HepG2 (cell line): ENCODE data around the gene SPRED2. TPM values are rescaled to one million over a fixed set of nuclear protein-coding genes. Genes with fewer than 3 reads are reported as not detected.
A peak's percentile ranks its signal among the peaks of the same experiment; 100 is the strongest.

ENCODE experiments used
- AHR ChIP-seq: IDR thresholded peaks from 2 replicates; pipeline ENCODE4 v1.6.1; 2018; ENCODE audit warnings: missing genetic modification reagents, missing compliant biosample characterization
- BRF2 ChIP-seq: sonication (generic); formaldehyde crosslinking; IDR thresholded peaks from 2 replicates; pipeline ENCODE4 v1.8.1; 2022; ENCODE audit warnings: mild to moderate bottlenecking, missing genetic modification reagents
- GLI4 ChIP-seq: sonication (generic); formaldehyde crosslinking; IDR thresholded peaks from 2 replicates; pipeline ENCODE4 v1.5.1; 2020; ENCODE audit warnings: missing genetic modification reagents, mild to moderate bottlenecking, moderate library complexity, borderline replicate concordance
- HNF4A ChIP-seq: sonication (generic); formaldehyde crosslinking; IDR thresholded peaks from 2 replicates; pipeline ENCODE4 v1.4.0; 2020; ENCODE audit warnings: missing genetic modification reagents
- JUN ChIP-seq: sonication (generic); formaldehyde crosslinking; IDR thresholded peaks from 2 replicates; pipeline ENCODE4 v1.4.0; 2020; ENCODE audit warnings: mild to moderate bottlenecking, missing genetic modification reagents
- KDM4B ChIP-seq: sonication (generic); formaldehyde crosslinking; IDR thresholded peaks from 2 replicates; pipeline ENCODE4 v1.4.0; 2020; ENCODE audit warnings: missing genetic modification reagents
- MLXIP ChIP-seq: sonication (generic); formaldehyde crosslinking; IDR thresholded peaks from 2 replicates; pipeline ENCODE4 v1.9.0; 2021; ENCODE audit warnings: missing genetic modification reagents, borderline replicate concordance
- NCOA2 ChIP-seq: sonication (generic); formaldehyde crosslinking; IDR thresholded peaks from 2 replicates; pipeline ENCODE4 v1.8.0; 2022; ENCODE audit warnings: inconsistent platforms
- NFKBIZ ChIP-seq: IDR thresholded peaks from 2 replicates; pipeline ENCODE4 v1.6.1; 2018; ENCODE audit warnings: missing genetic modification reagents, missing compliant biosample characterization
- NR3C1 ChIP-seq: sonication (generic); formaldehyde crosslinking; IDR thresholded peaks from 2 replicates; pipeline ENCODE4 v1.4.0; 2020; ENCODE audit warnings: missing genetic modification reagents
- RFX5 ChIP-seq: IDR thresholded peaks from 2 replicates; pipeline ENCODE4 v1.6.1; 2011; ENCODE audit warnings: low read depth, low read length, improper control_type of control experiment
- SP4 ChIP-seq: sonication (generic); formaldehyde crosslinking; IDR thresholded peaks from 2 replicates; pipeline ENCODE4 v1.8.1; 2023; ENCODE audit warnings: mild to moderate bottlenecking, missing genetic modification reagents
- ZNF234 ChIP-seq: sonication (generic); formaldehyde crosslinking; conservative IDR thresholded peaks from 2 replicates; pipeline ENCODE4 v1.5.1; 2020; ENCODE audit warnings: mild to moderate bottlenecking, missing genetic modification reagents
- ZNF501 ChIP-seq: sonication (generic); formaldehyde crosslinking; IDR thresholded peaks from 2 replicates; pipeline ENCODE4 v1.5.1; 2020; ENCODE audit warnings: mild to moderate bottlenecking, moderate library complexity, missing genetic modification reagents
- ZNF850 ChIP-seq: sonication (generic); formaldehyde crosslinking; conservative IDR thresholded peaks from 2 replicates; pipeline ENCODE4 v1.9.0; 2021; ENCODE audit warnings: mild to moderate bottlenecking, missing genetic modification reagents
- polyA plus RNA-seq, 8 experiments: library from polyadenylated mRNA; depleted of rRNA in 3 of 8; stranded (reverse) in 7 of 8; unstranded in 1 of 8; fragments of >200 nt; fragmentation: Illumina TruSeq in 4 of 8; extraction: Trizol in 4 of 8; gene quantifications; 2 replicates each; pipeline versions ENCODE4 v1.2.1 to v1.2.3, GENCODE V29; 2011 to 2016; ENCODE audit warnings: low read depth in 4 of 8, missing spikeins in 1 of 8, mixed read lengths in 1 of 8; ENCODE audit not compliant: insufficient read depth in 1 of 8
- total RNA-seq, 5 experiments: library from RNA; depleted of rRNA; stranded (reverse); fragments of >200 nt; fragmentation: Illumina TruSeq; extraction: Trizol; gene quantifications; 2 replicates each; pipeline ENCODE4 v1.2.3, GENCODE V29; 2016; ENCODE audit warnings: low read depth in 1 of 5
- TF ChIP-seq, protein P1 (sequence below): sonication (generic); formaldehyde crosslinking; IDR thresholded peaks from 2 replicates; pipeline ENCODE4 v1.4.0; 2020; ENCODE audit warnings: missing genetic modification reagents, borderline replicate concordance
- TF ChIP-seq, protein P2 (sequence below): sonication (generic); formaldehyde crosslinking; IDR thresholded peaks from 2 replicates; pipeline ENCODE4 v1.8.1; 2023; ENCODE audit warnings: mild to moderate bottlenecking, moderate library complexity, missing genetic modification reagents
- TF ChIP-seq, protein P3 (sequence below): sonication (generic); formaldehyde crosslinking; IDR thresholded peaks from 2 replicates; pipeline ENCODE4 v1.8.0; 2022; ENCODE audit warnings: mild to moderate bottlenecking, missing genetic modification reagents, moderate library complexity

Gene SPRED2
- total and polyA plus RNA-seq, 2 of the 13 experiments (the other 11 are each of a cell fraction or from before 2014, with no cell fraction given) = 13.0 to 37.0 TPM

DNA sequence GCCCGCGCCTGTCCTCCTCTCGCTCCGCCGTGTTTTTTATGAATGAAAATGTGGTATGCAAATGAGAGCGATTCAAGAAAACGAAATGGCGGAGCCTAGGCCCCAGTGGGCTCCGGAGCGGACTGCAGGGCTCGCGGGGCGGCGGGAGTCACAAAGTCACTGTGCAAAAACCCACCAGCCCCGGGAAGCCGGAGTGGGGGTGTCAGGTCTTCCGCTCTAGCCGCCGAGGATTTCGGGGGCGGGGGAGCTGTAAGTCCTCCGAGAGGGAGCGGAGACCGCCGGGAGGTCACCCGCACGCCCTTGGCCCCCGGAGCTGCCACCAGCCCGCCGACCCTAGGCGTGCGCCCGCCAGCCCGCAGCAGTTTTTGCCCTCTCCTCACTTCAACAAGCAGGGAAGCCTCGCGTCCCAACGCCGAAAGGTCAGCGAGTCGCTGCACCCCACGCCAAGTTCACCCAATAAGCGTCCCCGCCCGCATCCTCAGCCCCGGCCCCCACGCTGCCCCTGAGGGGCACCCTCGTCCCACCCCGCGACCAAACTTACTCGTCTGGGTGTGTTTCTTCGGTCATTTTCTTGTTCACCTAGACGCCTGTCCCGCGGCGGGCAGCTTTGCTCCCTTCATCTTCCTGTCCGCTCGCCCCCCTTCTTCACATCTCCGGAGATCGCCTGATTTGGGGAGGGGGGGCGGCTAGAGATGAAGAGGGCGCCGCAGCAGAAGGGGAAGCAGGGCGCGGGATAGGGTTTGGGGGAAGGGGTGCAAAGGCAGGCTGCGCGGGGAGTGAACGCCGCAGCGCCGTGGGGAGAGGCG lies 775 bp downstream of the SPRED2 start (continued):
- TF ChIP-seq, protein P1, sequence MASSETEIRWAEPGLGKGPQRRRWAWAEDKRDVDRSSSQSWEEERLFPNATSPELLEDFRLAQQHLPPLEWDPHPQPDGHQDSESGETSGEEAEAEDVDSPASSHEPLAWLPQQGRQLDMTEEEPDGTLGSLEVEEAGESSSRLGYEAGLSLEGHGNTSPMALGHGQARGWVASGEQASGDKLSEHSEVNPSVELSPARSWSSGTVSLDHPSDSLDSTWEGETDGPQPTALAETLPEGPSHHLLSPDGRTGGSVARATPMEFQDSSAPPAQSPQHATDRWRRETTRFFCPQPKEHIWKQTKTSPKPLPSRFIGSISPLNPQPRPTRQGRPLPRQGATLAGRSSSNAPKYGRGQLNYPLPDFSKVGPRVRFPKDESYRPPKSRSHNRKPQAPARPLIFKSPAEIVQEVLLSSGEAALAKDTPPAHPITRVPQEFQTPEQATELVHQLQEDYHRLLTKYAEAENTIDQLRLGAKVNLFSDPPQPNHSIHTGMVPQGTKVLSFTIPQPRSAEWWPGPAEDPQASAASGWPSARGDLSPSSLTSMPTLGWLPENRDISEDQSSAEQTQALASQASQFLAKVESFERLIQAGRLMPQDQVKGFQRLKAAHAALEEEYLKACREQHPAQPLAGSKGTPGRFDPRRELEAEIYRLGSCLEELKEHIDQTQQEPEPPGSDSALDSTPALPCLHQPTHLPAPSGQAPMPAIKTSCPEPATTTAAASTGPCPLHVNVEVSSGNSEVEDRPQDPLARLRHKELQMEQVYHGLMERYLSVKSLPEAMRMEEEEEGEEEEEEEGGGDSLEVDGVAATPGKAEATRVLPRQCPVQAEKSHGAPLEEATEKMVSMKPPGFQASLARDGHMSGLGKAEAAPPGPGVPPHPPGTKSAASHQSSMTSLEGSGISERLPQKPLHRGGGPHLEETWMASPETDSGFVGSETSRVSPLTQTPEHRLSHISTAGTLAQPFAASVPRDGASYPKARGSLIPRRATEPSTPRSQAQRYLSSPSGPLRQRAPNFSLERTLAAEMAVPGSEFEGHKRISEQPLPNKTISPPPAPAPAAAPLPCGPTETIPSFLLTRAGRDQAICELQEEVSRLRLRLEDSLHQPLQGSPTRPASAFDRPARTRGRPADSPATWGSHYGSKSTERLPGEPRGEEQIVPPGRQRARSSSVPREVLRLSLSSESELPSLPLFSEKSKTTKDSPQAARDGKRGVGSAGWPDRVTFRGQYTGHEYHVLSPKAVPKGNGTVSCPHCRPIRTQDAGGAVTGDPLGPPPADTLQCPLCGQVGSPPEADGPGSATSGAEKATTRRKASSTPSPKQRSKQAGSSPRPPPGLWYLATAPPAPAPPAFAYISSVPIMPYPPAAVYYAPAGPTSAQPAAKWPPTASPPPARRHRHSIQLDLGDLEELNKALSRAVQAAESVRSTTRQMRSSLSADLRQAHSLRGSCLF (CRISPR knock-in tag) = no peak
- TF ChIP-seq GLI4 (CRISPR knock-in tag) (no peak), NFKBIZ (CRISPR knock-in tag) (no peak), ZNF501 (CRISPR knock-in tag) (peak; percentile 78), MLXIP (CRISPR knock-in tag) (no peak), SP4 (CRISPR knock-in tag) (0 out of 2 replicates have a peak, but pooled peaks have one; percentile 27), BRF2 (no peak), NR3C1 (CRISPR knock-in tag) (no peak), RFX5 (no peak), ZNF234 (CRISPR knock-in tag) (peak; percentile 95), ZNF850 (CRISPR knock-in tag) (0 out of 2 replicates have a peak, but pooled peaks have one; percentile 18), AHR (no peak), KDM4B (CRISPR knock-in tag) (no peak), HNF4A (CRISPR knock-in tag) (no peak), NCOA2 (CRISPR knock-in tag) (no peak), JUN (CRISPR knock-in tag) (no peak)
- TF ChIP-seq, protein P2, sequence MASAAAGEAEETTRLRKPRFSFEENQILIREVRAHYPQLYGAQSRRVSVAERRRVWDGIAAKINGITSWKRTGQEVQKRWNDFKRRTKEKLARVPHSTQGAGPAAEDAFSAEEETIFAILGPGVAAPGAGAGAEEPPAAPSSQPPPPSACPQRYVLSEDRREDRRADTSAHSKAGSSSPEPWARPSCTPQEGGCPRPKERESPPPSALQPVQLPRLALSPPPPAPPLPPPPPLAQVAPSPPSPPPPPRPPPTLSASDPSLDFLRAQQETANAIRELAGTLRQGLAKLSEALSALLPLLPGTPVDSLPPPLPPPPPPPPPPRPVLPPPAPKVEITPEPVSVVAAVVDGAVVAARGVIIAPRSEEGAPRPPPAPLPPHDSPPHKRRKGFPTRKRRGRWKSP = no peak
- TF ChIP-seq, protein P3, sequence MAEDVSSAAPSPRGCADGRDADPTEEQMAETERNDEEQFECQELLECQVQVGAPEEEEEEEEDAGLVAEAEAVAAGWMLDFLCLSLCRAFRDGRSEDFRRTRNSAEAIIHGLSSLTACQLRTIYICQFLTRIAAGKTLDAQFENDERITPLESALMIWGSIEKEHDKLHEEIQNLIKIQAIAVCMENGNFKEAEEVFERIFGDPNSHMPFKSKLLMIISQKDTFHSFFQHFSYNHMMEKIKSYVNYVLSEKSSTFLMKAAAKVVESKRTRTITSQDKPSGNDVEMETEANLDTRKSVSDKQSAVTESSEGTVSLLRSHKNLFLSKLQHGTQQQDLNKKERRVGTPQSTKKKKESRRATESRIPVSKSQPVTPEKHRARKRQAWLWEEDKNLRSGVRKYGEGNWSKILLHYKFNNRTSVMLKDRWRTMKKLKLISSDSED (CRISPR knock-in tag) = no peak
